Smooth muscle cell (in vitro differentiated cells): Measurements from ENCODE around the gene C16orf78. TPM values are rescaled to one million over a fixed set of nuclear protein-coding genes. Genes with fewer than 3 reads are reported as not detected.

Source experiments
- DNase-seq: peaks from one replicate; lab custom pipeline; 2025; ENCODE audit not compliant: unreplicated experiment; lab: John Stamatoyannopoulos, UW
- H2AFZ ChIP-seq: fragments of 200-600 bp; sonication (generic); 2 replicates; pipeline ENCODE4 v1.6.0; 2016; ENCODE audit warnings: antibody characterized with exemption, low read depth, mild to moderate bottlenecking
- H3F3A ChIP-seq: fragments of 200-600 bp; sonication (generic); 2 replicates; pipeline ENCODE4 v1.6.0; 2017; ENCODE audit warnings: antibody characterized with exemption, low read depth
- H3K27ac ChIP-seq: fragments of 200-600 bp; sonication (generic); 2 replicates; pipeline ENCODE4 v1.5.1; 2016; ENCODE audit warnings: low read depth, mild to moderate bottlenecking
- H3K27me3 ChIP-seq: fragments of 200-600 bp; sonication (generic); 2 replicates; pipeline ENCODE4 v1.6.1; 2016; ENCODE audit warnings: low read depth, mild to moderate bottlenecking
- H3K36me3 ChIP-seq: fragments of 200-600 bp; sonication (generic); 2 replicates; pipeline ENCODE4 v1.5.1; 2016; ENCODE audit warnings: low read depth
- H3K4me1 ChIP-seq: fragments of 200-600 bp; sonication (generic); 2 replicates; pipeline ENCODE4 v1.5.1; 2016; ENCODE audit warnings: low read depth
- H3K4me2 ChIP-seq: fragments of 200-600 bp; sonication (generic); 2 replicates; pipeline ENCODE4 v1.6.0; 2016; ENCODE audit warnings: mild to moderate bottlenecking
- H3K4me3 ChIP-seq: fragments of 200-600 bp; sonication (generic); 2 replicates; pipeline ENCODE4 v1.5.1; 2016; ENCODE audit warnings: mild to moderate bottlenecking
- H3K79me2 ChIP-seq: fragments of 200-600 bp; sonication (generic); 2 replicates; pipeline ENCODE4 v1.6.0; 2016; ENCODE audit warnings: low read depth, mild to moderate bottlenecking
- H3K9ac ChIP-seq: fragments of 200-600 bp; sonication (generic); 2 replicates; pipeline ENCODE4 v1.6.0; 2016; ENCODE audit warnings: low read depth
- H3K9me3 ChIP-seq: fragments of 200-600 bp; sonication (generic); replicated peaks from 2 replicates; pipeline ENCODE4 v1.5.1; 2016; ENCODE audit warnings: low read depth
- H4K20me1 ChIP-seq: fragments of 200-600 bp; sonication (generic); 2 replicates; pipeline ENCODE4 v1.6.0; 2016; ENCODE audit warnings: low read depth
- WGBS: methylation state at CpG from one replicate; pipeline ENCODE4 v1.1.7; 2016; ENCODE audit warnings: low lambda C conversion rate; 5-methylcytosine and 5-hydroxymethylcytosine counted together
- polyA plus RNA-seq: library from polyadenylated mRNA; unstranded; fragments of >200 nt; fragmentation: Nextera tagmentation; extraction: Ambion mirVana; gene quantifications from 2 replicates; pipeline ENCODE4 v1.2.1, GENCODE V29; 2016
- total RNA-seq: library from RNA; depleted of rRNA; stranded (reverse); fragments of >200 nt; gene quantifications from 2 replicates; pipeline ENCODE4 v1.2.3, GENCODE V29; 2014
- TF ChIP-seq, protein P1 (sequence below): fragments of 200-600 bp; sonication (generic); IDR thresholded peaks from 2 replicates; pipeline ENCODE4 v1.5.1; 2017; ENCODE audit warnings: borderline replicate concordance, mild to moderate bottlenecking, antibody characterized with exemption; ENCODE audit not compliant: insufficient read depth, poor library complexity, severe bottlenecking

Gene C16orf78
- total and polyA plus RNA-seq, 2 experiments from 2014 or later, result not detected

DNA sequence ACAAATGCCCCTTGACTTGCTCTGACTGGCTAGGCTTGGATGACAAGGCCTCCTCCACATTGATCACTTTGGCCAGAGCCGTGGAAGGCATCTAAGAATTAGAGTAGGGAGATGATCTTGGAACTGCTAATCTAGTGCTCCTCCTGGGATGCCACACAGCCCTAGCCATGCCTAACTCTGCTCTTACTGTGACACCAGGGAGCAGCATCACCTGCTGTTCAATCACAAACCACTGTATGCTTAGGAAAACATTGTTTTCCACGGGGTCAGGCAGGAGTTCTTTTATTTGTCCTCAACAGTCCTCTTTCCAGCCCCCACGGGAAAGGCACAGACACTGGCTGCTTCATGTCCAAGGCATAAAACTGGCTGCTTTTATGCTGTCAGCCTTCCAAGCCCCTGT is 46.3 kb downstream of the C16orf78 start:
- DNase-seq, result no peak
- Histone ChIP-seq H3K4me2 (no peak overlapping the region), H2AFZ (no peak overlapping the region), H3K4me1 (no peaks in the 10 kb centered on the region), H3F3A (no peaks in the 10 kb centered on the region), H3K36me3 (no peaks in the 10 kb centered on the region), H3K9me3 (no peaks in the 10 kb centered on the region), H3K9ac (no peak overlapping the region), H4K20me1 (no peaks in the 10 kb centered on the region), H3K27me3 (no peaks in the 10 kb centered on the region), H3K4me3 (no peak overlapping the region), H3K79me2 (no peaks in the 10 kb centered on the region), H3K27ac (no peak overlapping the region)
- TF ChIP-seq, protein P1, sequence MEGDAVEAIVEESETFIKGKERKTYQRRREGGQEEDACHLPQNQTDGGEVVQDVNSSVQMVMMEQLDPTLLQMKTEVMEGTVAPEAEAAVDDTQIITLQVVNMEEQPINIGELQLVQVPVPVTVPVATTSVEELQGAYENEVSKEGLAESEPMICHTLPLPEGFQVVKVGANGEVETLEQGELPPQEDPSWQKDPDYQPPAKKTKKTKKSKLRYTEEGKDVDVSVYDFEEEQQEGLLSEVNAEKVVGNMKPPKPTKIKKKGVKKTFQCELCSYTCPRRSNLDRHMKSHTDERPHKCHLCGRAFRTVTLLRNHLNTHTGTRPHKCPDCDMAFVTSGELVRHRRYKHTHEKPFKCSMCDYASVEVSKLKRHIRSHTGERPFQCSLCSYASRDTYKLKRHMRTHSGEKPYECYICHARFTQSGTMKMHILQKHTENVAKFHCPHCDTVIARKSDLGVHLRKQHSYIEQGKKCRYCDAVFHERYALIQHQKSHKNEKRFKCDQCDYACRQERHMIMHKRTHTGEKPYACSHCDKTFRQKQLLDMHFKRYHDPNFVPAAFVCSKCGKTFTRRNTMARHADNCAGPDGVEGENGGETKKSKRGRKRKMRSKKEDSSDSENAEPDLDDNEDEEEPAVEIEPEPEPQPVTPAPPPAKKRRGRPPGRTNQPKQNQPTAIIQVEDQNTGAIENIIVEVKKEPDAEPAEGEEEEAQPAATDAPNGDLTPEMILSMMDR, result no peak
- WGBS, result 67% methylated on average over 3 of the region's 3 CpGs

DNA sequence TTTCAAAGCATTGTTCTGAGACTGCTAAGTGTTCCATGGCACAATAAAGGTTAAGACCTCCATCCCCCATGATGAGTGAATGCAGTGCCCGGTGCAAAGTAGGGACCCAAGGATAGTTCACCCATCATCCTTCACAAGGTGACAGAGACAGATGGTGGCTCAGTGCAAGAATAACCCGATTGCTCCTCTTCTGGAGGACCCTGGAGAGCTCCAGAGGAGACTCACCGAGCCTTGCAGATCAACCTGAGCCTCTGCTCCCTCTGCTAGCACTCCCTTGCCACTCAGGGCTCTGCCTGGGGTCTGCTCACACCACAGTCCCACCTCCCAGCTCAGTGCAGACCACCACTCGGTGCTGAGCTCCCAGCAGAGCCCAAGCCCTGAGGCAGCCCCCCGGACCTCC is 49.3 kb downstream of the C16orf78 start:
- no peaks in the 10 kb centered on the region for H3K79me2 ChIP-seq
- H2AFZ ChIP-seq, result no peak overlapping the region
- DNase-seq, result no peak
- H3K36me3 ChIP-seq, result no peaks in the 10 kb centered on the region
- H3K9me3 ChIP-seq, result no peaks in the 10 kb centered on the region
- H3K4me3 ChIP-seq, result no peak overlapping the region
- H3K27me3 ChIP-seq, result no peaks in the 10 kb centered on the region
- no peak overlapping the region for H3K4me2 ChIP-seq
- H3K27ac ChIP-seq, result no peak overlapping the region
- 57% methylated on average over 5 of the region's 5 CpGs for WGBS
- H3K4me1 ChIP-seq, result no peaks in the 10 kb centered on the region
- H4K20me1 ChIP-seq, result no peaks in the 10 kb centered on the region
- no peaks in the 10 kb centered on the region for H3F3A ChIP-seq
- TF ChIP-seq, protein P1, result no peak
- H3K9ac ChIP-seq, result no peak overlapping the region

DNA sequence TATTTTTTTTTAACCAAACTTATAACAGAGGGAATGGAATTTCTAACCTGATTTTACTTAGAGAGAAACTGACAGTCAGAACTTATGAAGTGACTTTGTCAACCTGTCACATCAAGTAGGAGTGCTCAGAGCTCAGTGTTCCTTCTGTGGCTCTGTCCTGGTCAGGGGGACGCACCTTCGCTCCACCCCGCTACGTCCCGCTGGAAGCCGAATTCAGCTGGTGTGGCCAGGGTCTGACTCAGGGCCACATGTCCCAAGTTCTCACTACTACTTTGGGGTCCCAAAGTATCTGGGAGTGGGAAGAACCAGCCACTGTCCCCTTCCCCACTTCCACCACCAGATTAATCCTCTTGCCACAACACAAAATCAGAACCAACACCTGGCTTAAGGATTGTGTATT is 51.4 kb downstream of the C16orf78 start:
- TF ChIP-seq, protein P1, result no peak
- 91% methylated on average over 6 of the region's 6 CpGs for WGBS
- Histone ChIP-seq H3K36me3 (no peaks in the 10 kb centered on the region), H3K27me3 (no peaks in the 10 kb centered on the region), H2AFZ (no peak overlapping the region), H3K9ac (no peak overlapping the region), H3K4me1 (no peaks in the 10 kb centered on the region), H3K9me3 (no peaks in the 10 kb centered on the region), H3K4me3 (no peak overlapping the region), H3K27ac (no peak overlapping the region), H4K20me1 (no peaks in the 10 kb centered on the region), H3K4me2 (no peak overlapping the region), H3F3A (no peaks in the 10 kb centered on the region), H3K79me2 (no peaks in the 10 kb centered on the region)
- DNase-seq, result no peak

DNA sequence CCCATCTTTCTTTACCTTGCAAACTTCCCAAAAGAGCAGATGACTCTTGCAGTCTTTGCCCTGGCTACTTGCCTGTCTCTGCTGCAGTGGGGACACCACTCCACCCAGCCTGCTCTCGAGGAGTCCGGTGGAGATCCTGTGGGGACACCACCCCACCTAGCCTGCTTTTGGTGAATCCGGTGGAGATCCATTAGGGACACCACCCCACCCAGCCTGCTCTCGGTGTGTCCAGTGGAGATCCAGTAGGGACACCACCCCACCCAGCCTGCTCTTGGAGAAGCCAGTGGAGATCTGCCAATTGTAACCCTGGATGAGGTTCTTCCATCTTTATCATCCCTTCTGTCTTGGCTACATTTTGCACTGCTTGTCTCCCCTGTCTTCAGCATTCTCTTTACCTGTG is 54.2 kb downstream of the C16orf78 start:
- Histone ChIP-seq H3K79me2 (no peaks in the 10 kb centered on the region), H4K20me1 (no peaks in the 10 kb centered on the region), H3K36me3 (no peaks in the 10 kb centered on the region), H3K27ac (no peak overlapping the region), H3K9me3 (no peaks in the 10 kb centered on the region), H3F3A (no peaks in the 10 kb centered on the region), H3K27me3 (peaks cover 3% of the 10 kb centered on the region), H3K4me2 (no peak overlapping the region), H3K4me3 (no peak overlapping the region), H3K4me1 (no peaks in the 10 kb centered on the region), H2AFZ (no peak overlapping the region), H3K9ac (no peak overlapping the region)
- DNase-seq, result no peak
- 94% methylated on average over 4 of the region's 4 CpGs for WGBS
- TF ChIP-seq, protein P1, result no peak
